Breast epithelium (tissue), 4 donors: ENCODE measurements around the gene ACVRL1. TPM values are rescaled to one million over a fixed set of nuclear protein-coding genes. Genes with fewer than 3 reads are reported as not detected.
A peak's percentile ranks its signal among the peaks of the same experiment; 100 is the strongest.

Experiments
- DNase-seq, 2 donors: peaks; one replicate each; pipeline ENCODE4 v3.0.0-alpha.2; 2019; ENCODE audit warnings: low spot score in 2 of 2
- H3K27ac ChIP-seq, 2 donors: fragments of 200-600 bp; sonication (generic) in 1 of 2; one replicate each; pipeline ENCODE4 v1.5.1; 2016 to 2019; ENCODE audit warnings: mild to moderate bottlenecking in 1 of 2
- H3K27me3 ChIP-seq, 2 donors: fragments of 200-600 bp; sonication (generic) in 1 of 2; one replicate each; pipeline versions ENCODE4 v1.5.1 to v1.6.0; 2017 to 2019; ENCODE audit warnings: control low read depth in 1 of 2, mild to moderate bottlenecking in 1 of 2
- H3K36me3 ChIP-seq: fragments of 200-600 bp; one replicate; pipeline ENCODE4 v1.5.1; 2019
- H3K4me1 ChIP-seq, 2 donors: fragments of 200-600 bp; sonication (generic); one replicate each; pipeline ENCODE4 v1.5.1; 2016 to 2019; ENCODE audit warnings: control low read depth in 1 of 2
- H3K4me3 ChIP-seq, 3 donors: fragments of 200-600 bp; sonication (generic); 1 replicate in 2 of 3; 2 replicates in 1 of 3; pipeline ENCODE4 v1.5.1; 2016 to 2019; ENCODE audit warnings: mild to moderate bottlenecking in 3 of 3, moderate library complexity in 2 of 3
- H3K9me3 ChIP-seq, 2 donors: fragments of 200-600 bp; sonication (generic) in 1 of 2; one replicate each; pipeline ENCODE4 v1.5.1; 2016 to 2019; ENCODE audit warnings: control low read depth in 1 of 2
- CTCF ChIP-seq, 3 donors: fragments of 450-650 bp; IDR thresholded peaks; one replicate each; pipeline ENCODE4 v1.5.1; 2016 to 2017; ENCODE audit warnings: antibody characterized with exemption in 3 of 3, mild to moderate bottlenecking in 3 of 3, moderate library complexity in 3 of 3
- POLR2A ChIP-seq: fragments of 450-650 bp; IDR thresholded peaks from one replicate; pipeline ENCODE4 v1.6.1; 2016; ENCODE audit warnings: antibody characterized with exemption, mild to moderate bottlenecking, moderate library complexity
- POLR2AphosphoS5 ChIP-seq, 3 donors: sonication (generic); formaldehyde crosslinking; IDR thresholded peaks; one replicate each; pipeline ENCODE4 v1.6.1; 2017; ENCODE audit warnings: antibody characterized with exemption in 3 of 3
- intact Hi-C: fragments of 100-400 bp; cut with DNase I; formaldehyde crosslinking; loops from one replicate; pipeline ENCODE4 v1.15.1; 2023; ENCODE audit warnings: low total_unique reads
- total RNA-seq, 3 donors: library from RNA; depleted of rRNA; stranded (reverse); fragments of >200 nt; gene quantifications; one replicate each; pipeline ENCODE4 v1.1.0, GENCODE V29; 2016

Gene ACVRL1
- total RNA-seq, 3 donors from 2014 or later, result 24.7 to 274 (median 109) TPM

DNA sequence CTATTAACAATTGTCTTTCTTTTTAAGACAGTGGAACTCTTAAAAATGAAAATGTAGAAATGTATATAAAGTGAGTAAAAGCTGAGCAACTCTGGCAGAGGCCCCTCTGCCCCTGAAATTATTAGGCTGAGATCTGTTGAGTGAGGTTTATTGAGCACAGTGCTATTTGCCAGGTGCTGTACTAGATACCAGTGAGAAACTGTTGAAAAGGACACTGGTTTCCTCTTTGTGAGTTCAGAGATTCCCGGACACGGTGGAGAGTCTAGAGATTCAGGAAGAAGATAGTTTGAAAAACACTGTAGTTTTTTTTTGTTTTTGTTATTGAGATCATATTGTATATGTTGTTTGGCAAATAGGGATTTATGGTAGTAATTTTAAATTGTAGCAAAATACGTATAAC is 55.4 kb downstream of the ACVRL1 start:
- Histone ChIP-seq H3K4me3 (no peak overlapping the region), H3K4me1 (peaks cover 0 to 9% of the 10 kb centered on the region in 2 donors), H3K9me3 (no peaks in the 10 kb centered on the region), H3K27me3 (no peaks in the 10 kb centered on the region), H3K27ac (peak overlapping the region in 1 of 2 donors; percentile 26), H3K36me3 (no peaks in the 10 kb centered on the region)
- no peak for DNase-seq
- intact Hi-C loops, result no loop called here
- TF ChIP-seq POLR2AphosphoS5 (IDR thresholded peaks at IDR 0.05), result no peak
- TF ChIP-seq POLR2A, result no peak
- no peak for TF ChIP-seq CTCF (IDR thresholded peaks at IDR 0.05)

DNA sequence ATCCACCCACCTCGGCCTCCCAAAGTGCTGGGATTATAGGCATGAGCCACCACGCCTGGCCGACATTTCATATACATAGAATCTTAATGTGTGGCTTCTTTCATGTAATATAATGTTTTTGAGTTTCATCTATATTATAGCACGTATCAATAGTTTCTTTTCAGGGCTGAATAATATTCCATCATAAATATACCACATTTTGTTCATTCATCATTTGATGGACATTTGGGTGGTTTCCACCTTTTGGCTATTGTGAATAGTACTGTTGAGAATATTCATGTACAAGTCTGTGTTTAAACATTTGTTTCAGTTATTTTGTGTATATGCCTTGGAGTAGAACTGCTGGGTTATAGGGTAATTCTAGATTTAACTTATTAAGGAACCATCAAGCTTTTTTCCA is 56.2 kb downstream of the ACVRL1 start:
- peaks cover 0 to 9% of the 10 kb centered on the region in 2 donors for H3K4me1 ChIP-seq
- DNase-seq, result no peak
- H3K4me3 ChIP-seq, result no peak overlapping the region
- H3K9me3 ChIP-seq, result no peaks in the 10 kb centered on the region
- H3K36me3 ChIP-seq, result no peaks in the 10 kb centered on the region
- no peaks in the 10 kb centered on the region for H3K27me3 ChIP-seq
- TF ChIP-seq POLR2A, result no peak
- no peak for TF ChIP-seq POLR2AphosphoS5 (IDR thresholded peaks at IDR 0.05)
- no peak for TF ChIP-seq CTCF (IDR thresholded peaks at IDR 0.05)
- intact Hi-C loops, result no loop called here
- H3K27ac ChIP-seq, result no peak overlapping the region

DNA sequence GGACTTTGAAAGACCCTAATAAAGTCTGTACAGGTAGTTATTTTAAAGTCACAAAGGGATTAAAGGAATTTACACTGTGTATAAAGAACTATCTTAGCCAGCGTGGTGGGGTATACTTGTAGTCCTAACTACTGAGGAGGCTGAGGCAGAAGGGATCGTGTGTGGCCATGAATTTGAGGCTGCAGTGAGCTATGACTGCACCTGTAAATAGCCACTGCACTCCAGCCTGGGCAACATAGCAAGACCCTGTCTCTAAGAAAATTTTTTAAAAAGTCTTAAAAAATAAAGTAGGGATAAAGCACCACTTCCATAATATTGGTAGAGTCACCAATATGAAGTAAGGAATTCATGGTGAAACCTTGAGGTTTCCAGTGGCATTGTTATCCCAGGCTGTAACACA is 62.3 kb downstream of the ACVRL1 start:
- Histone ChIP-seq H3K4me1 (peaks cover 0 to 16% of the 10 kb centered on the region in 2 donors), H3K36me3 (no peaks in the 10 kb centered on the region)
- intact Hi-C loops, result no loop called here

GRCh38 chr12:51970904-51971646 is 63.8 kb downstream of the ACVRL1 start:
- Histone ChIP-seq H3K36me3 (no peaks in the 10 kb centered on the region), H3K27me3 (no peaks in the 10 kb centered on the region), H3K27ac (no peak overlapping the region), H3K4me3 (no peak overlapping the region), H3K9me3 (no peaks in the 10 kb centered on the region), H3K4me1 (peaks cover 0 to 16% of the 10 kb centered on the region in 2 donors)
- no peak for DNase-seq
- TF ChIP-seq POLR2A, result no peak
- TF ChIP-seq POLR2AphosphoS5 (IDR thresholded peaks at IDR 0.05), result no peak
- TF ChIP-seq CTCF (IDR thresholded peaks at IDR 0.05), result no peak
- intact Hi-C loops, result no loop called here

More for the DNA sequence above, 62.3 kb downstream of the ACVRL1 start:
- no peak for TF ChIP-seq POLR2AphosphoS5 (IDR thresholded peaks at IDR 0.05)
- TF ChIP-seq POLR2A, result no peak
- DNase-seq, result no peak
- Histone ChIP-seq H3K27ac (no peak overlapping the region), H3K9me3 (no peaks in the 10 kb centered on the region), H3K27me3 (no peaks in the 10 kb centered on the region), H3K4me3 (no peak overlapping the region)

DNA sequence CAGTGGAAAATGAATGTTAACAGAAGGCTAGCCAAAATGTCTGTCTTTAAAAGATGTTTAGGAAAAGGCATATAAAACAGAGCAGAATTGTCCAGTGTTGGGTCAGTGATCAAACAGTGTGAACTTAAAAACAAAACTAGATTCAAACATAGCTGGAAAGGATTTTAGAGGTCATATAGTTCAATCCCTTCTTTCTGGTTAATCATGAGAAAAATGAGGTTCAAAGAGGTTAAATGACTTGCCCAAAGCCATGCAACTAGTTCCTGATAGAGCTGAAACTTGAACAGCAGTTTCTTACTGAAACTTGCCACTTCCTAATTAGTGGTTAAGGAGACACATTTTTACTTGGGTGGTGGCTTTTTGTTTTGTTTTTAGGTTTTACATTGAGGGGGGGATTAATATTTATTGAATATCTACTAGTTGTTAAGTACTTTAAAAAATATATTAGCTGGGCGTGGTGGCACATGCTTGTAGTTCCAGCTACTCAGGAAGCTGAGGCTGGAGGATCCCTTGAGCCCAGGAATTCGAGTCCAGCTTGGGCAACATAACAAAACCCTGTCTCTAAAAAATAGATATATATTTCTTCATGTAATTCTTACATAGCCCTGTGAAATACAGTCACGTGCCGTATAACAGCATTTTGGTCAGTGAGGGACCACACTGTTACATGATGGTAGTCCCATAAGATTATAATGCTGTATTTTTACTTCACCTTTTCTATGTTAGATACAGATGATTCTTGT is 64.5 kb downstream of the ACVRL1 start:
- H3K27me3 ChIP-seq, result no peaks in the 10 kb centered on the region
- no peaks in the 10 kb centered on the region for H3K9me3 ChIP-seq
- peak overlapping the region in 1 of 2 donors; percentile 54 for H3K27ac ChIP-seq
- no peaks in the 10 kb centered on the region for H3K36me3 ChIP-seq
- no peak for DNase-seq
- H3K4me3 ChIP-seq, result no peak overlapping the region
- peaks cover 0 to 16% of the 10 kb centered on the region in 2 donors for H3K4me1 ChIP-seq
- intact Hi-C loops, result no loop called here
- no peak for TF ChIP-seq POLR2AphosphoS5 (IDR thresholded peaks at IDR 0.05)
- TF ChIP-seq CTCF (IDR thresholded peaks at IDR 0.05), result no peak
- no peak for TF ChIP-seq POLR2A
